NCI-H1092 treated with DMSO at 0.1 percent for 48 hours (cell line): ENCODE results near the gene MUC13.

ENCODE experiments used
- DNase-seq: peaks from one replicate; lab custom pipeline; 2025; lab: John Stamatoyannopoulos, UW

Gene MUC13

GRCh38 chr3:124950026-124950425 is 15.5 kb upstream of the MUC13 start:
- DNase-seq = no peak

GRCh38 chr3:124942613-124943012 is 8.1 kb upstream of the MUC13 start:
- DNase-seq = no peak

DNA sequence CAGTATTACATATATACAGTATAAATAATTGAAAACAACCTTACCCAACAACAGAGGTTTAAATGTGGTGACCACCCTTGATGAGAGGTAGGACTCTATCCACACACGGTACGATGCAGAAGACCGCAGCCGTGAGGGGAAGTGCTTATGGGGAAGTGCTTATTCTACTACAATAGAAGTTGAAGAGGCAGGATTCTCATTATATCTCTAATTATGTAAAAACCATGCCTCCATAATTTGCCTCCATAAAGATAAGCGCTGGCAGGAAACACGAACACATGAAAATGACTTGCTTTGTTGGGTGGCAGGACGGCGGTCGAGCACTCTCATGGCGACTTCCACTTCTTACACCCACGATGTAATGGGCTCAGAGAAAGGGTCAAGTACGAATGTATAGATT is 7.2 kb upstream of the MUC13 start:
- no peak for DNase-seq

DNA sequence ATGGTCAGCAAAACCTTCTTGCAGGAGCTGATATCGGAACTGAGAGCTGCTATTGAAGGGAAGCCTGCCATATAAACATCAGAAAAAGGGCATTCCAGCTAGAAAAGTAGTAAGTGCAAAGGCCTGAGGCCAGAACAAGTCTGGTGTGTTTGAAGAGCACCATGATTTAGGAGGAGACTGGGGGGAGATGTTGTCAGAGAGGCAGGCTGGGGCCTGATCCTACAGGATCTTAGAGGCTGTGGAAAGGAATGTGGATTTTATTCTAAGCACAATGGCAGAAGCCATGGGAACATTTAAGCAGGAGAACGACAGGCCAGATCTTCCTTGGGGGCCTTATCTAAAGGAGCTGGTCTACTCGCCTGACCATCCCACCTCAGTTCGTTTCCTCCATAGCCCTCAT is 5.1 kb upstream of the MUC13 start:
- no peak for DNase-seq

GRCh38 chr3:124938896-124939295 is 4.3 kb upstream of the MUC13 start:
- DNase-seq = no peak

GRCh38 chr3:124937049-124937448 is 2.5 kb upstream of the MUC13 start:
- no peak for DNase-seq

- no peak for DNase-seq
Observed at GRCh38 chr3:124935794-124936542, 1.4 kb upstream of the MUC13 start.

DNA sequence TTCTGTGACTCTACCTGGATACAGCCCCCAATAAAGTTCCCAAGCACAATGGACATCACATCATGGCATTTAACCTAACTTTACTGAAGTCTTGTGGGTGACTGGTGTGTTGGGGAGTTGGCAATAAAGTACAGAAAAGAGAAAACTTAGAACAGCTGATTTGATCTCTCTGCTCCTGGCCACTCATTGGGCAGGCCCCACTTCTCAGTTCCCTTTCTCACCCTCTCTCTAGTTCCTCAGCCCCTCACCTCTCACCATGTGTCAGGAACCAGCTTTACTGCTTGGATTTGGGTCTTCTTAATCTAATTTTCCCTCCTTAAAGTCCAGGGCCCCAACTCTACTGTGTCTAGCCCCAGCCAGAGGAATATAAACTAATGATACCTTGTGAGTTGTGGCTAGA is 713 bp upstream of the MUC13 start:
- no peak for DNase-seq

GRCh38 chr3:124928333-124929202 is 6.0 kb downstream of the MUC13 start:
- DNase-seq = peak; percentile 33

DNA sequence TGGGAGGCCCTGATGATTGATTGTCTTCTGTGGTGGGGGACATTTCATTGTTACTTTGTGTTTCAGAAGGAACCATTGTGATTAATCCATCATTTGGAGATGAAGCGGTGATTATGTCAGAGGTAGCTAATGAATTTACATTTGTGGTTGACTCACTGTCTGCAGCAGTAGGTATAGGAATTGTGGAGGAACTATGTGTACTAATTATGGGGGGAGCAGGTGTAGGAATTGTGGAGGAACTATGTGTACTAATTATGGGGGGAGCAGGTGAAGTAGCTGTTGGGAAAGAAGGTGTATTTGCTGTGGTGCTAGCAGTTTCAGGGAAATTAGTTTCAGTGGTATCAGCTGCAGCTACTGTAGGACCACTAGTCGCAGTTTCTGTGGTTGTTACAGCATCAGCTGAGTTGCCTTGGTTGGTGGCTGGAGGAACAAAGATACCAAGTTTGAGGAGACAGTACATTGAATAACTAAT is 6.9 kb downstream of the MUC13 start:
- DNase-seq = no peak

DNA sequence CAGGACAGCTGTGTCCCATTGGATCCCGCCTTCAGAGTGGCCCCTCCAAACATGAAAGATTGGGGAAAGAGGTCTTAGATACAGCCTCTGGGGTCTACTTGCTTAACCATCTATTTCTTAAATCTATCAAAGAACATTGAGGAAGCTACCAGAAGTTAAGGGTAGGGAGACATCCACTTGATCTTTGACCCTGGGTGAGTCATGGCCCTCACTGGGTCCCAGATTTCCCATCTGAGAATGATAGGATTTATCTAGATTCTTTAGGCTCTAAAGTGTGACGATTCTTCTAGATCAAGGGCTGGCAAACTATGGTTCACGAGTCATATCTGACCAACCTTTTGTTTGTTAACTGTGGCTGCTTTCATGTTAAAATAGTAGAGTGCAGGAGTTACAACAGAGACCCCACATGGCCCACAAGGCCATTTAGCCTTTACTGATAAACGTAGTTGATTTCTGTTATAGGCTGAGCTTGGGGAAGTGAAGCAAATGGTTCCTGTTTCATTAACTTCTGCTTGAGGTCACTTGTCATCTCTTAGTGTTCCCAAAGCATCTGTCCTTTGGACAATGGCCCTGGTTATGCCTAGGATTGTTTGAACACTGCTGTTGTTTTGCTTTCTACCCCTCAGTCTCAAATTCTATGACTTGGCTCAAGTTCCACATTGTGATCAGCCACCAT is 8.0 kb downstream of the MUC13 start:
- DNase-seq = no peak

- no peak for DNase-seq
Observed at GRCh38 chr3:124924741-124925140, 9.8 kb downstream of the MUC13 start.

DNA sequence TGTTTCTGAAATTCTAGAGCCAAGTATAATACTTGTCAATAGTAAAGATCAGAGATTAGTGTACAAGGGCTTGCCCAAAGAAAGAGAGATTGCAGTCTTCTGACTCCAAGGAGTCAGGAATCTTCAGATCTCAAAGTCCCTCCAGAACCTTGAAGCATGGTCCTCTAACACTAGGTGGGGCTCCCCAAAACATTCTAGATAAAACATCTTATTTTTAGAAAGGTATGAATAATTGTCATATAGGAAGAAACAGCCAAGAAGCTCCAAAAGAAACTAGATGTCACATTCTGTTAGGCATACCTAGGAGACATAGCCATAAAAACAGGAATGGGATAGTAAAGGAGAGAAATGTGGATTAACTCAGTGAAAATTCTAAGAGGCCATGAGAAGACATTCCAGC is 10.7 kb downstream of the MUC13 start:
- no peak for DNase-seq

DNA sequence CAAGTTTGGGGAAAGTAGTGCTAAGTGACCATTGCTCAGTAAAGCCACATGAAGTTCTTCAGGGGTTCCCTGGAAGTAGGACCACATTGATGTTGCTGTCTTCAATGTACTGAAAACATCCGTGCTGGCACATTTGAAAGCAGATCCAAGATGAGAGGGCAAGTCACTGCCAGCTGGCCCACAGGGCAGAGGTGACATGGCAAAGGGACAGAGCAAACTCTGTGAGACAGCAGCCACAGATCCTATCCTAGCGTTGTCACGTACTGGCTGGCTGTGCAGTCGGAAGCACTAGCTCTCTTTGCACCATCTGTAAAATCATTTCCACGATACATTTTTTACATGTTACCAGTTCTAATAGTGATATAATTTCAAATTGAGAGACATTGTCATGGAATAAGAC is 13.8 kb downstream of the MUC13 start:
- no peak for DNase-seq

GRCh38 chr3:124919756-124920155 is 14.8 kb downstream of the MUC13 start:
- no peak for DNase-seq

GRCh38 chr3:124918524-124918923 is 16.0 kb downstream of the MUC13 start:
- no peak for DNase-seq

- DNase-seq = no peak
Observed at GRCh38 chr3:124916837-124917409, 17.6 kb downstream of the MUC13 start.

DNA sequence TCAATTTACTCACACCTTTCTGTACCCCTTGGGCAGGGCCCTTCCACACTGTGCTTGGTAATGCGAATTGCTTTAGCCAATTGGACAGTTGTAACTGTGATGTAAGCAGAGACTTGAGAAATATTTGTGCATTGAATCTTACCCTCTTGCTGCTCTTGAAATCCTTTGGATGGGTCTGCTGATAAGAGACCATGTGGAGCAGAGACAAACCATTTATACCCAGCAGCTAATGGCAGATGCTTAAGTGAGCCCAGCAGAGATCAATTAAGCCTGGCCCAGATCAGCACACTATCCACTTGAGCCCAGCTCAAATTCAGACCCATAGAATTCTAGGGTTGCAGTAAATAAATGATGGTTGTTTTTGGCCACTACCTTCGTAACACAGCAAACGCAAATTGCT is 19.3 kb downstream of the MUC13 start:
- no peak for DNase-seq

- DNase-seq = no peak
Observed at GRCh38 chr3:124907957-124908356, 26.6 kb downstream of the MUC13 start.

GRCh38 chr3:124904835-124905492 is 29.6 kb downstream of the MUC13 start:
- no peak for DNase-seq

DNA sequence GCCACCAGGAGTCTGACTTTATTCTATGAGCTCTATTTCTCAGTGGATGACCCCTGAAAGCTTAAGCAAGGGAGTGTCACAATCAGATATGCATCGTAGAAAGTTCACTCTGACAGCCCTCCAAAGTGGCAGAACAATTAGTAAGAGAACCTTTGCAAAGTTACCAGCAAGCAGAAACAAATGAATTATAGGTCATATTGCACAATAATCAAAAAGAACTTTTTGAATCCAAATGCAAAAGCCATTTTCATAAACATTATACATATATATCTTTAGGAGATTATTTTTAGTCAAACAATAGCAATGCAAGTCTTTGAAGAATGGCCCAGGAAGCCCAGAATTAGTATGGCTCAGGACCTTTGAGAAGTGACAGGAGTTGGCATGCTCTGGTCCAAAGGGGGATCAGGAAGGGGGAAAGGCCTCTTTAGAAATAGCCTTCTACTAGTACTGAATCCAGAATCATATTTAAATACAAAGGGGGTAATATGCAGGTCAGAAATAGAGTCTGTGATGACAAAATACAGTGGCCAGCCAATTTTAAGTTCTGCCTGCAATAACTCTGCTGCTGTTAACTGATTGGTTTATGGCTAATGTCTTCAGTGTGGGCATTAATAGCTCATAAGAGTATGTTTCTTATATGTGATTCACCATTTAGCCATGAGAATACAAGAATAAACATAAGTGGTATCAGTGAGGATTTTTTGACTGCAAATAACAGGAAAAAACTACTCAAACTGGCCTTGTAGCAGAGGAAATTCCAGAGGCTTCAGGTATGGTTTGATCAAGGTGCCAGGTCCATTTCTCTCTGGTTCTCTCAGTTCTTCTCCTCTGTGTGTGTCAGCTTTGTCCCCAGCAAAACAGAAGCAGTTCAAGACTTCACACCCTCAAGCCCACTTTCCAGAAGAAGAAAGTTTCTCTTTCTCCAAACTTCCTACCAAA is 30.4 kb downstream of the MUC13 start:
- no peak for DNase-seq
